NCI-H1930 (cell line): ENCODE results near the gene RNF225.
A peak's percentile ranks its signal among the peaks of the same experiment; 100 is the strongest.
"Not testable (repeated sequence)": the region's sequence is repeated elsewhere in the genome, so short reads cannot be mapped to it uniquely, and the experiment has no call there.

Experiments used
- DNase-seq, 2 experiments: peaks; one replicate each; lab custom pipeline; 2025; lab: John Stamatoyannopoulos, UW

Gene RNF225

GRCh38 chr19:58395220-58395978, at the start of gene RNF225:
Gene RNF225 (plus strand): TSS chr19:58395656. CDS start chr19:58396090, 434 bp downstream.
- DNase-seq, result no peak

- peak; percentile 76 to 81 for DNase-seq
Observed at GRCh38 chr19:58346961-58347929, 48.2 kb upstream of the RNF225 start.

DNA sequence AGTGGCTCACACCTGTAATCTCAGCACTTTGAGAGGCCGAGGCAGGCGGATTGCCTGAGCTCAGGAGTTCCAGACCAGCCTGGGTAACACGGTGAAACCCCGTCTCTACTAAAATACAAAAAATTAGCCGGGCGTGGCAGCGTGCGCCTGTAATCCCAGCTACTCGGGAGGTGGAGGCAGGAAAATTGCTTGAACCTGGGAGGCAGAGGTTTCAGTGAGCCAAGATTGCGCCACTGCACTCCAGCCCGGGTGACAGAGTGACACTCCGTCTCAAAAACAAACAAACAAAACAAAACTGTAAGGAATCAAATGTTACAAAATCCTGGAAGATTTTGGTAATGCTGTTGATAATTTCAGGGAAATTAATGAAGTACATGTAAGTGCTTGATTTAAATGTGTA, 47.4 kb upstream of the RNF225 start:
- DNase-seq, result not testable (repeated sequence)

- DNase-seq, result no peak
Observed at GRCh38 chr19:58349590-58349989, 45.9 kb upstream of the RNF225 start.

- DNase-seq, result no peak
Observed at GRCh38 chr19:58350001-58350861, 45.2 kb upstream of the RNF225 start.

- DNase-seq, result no peak
Observed at GRCh38 chr19:58350871-58351557, 44.4 kb upstream of the RNF225 start.

DNA sequence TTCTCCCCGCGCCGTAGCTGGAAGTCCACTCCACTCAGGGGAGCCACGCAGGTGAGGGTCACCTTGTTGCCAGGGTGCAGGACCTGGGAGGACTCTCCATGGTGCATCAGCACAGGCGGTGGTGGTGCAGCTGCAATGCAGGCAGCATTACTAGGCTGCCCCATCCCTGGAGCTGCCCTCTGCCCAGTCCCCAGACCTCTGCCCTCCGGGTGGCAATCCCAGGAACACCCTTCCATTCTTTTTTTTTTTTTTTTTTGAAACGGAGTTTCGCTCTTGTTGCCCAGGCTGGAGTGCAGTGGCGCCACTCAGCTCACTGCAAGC, 43.9 kb upstream of the RNF225 start:
- DNase-seq, result no peak

GRCh38 chr19:58351990-58352755, 43.3 kb upstream of the RNF225 start:
- no peak for DNase-seq

DNA sequence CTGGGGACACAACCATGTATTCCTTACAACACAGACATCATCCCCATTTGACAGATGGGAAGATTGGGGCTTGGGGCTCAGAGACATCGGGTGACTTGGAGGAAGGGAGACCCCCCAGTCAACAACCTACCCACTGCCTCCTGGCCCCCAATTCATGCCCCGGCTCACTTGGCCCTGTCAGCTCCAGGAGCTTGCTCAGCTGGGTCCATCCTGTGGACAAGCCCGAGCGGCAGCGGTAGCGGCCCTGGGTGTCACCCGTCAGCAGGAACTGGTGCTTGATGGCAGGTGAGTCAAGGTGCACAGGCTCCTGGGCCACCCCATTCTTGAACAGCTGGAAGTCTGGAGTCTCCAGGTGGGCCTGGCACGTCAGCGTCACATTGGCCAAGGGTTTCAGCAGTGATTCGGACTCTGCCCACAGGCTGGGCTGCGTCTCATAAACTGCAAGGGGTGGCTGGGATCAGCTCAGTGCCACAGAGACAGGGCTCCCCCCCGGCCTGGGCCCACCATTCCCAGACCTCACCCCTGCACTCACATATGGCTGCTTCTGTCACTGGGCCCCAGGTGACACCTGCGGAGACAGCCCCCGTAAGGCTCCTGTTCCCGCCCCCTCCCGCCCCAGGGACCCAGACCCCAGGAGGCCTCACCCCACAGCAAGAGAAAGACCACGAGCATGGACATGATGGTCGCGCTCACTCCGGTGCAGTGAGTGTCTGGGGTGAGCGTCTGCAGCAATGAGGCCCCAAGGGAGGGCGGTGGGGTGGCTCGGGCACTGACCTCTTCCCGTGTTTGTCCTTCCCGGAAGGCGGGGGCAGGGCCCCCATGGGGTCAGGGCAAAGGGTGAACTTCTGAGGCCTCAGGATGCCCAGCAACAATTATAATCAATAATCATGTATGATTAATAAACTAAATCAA, 42.4 kb upstream of the RNF225 start, which contains the start of gene A1BG:
Gene A1BG (minus strand): TSS at position 733 of the 912 bp plus-strand sequence. CDS start 55 bp downstream, at position 678.
- no peak for DNase-seq

DNA sequence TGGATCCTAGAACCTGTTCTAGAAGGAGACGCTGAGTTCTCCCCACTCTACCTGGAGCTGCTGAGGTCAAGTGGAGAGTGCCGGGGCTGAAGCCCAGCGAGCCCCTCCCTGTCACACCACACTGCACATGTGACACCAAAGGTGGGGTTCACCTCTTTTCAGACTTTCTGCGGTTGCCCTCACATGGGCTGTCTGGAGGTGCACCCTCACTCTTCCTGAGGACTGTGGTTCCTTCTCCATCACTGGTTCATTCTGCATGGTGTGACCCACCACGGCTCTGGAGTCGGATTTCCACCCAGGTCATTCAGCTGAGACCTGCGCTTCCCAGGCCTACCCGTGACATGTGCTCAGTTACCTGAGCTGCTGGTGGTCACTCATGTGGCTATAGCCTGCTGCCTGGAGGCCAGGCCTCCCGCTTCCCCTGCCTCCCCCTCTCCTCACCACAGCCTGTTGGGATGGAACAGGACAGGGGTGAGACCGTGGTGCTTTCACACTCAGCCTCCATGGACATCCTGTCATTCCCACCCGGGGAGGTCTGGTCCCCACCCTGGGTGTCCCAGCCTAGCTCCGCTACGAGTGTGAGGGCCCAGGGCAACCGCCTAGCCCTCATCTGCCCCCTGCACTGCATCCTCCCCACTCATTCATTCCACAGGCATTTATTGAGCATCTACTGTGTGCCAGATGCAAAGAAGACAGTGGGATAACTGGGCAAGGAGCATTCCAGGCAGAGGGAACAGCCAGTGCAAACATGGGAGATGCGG, 41.6 kb upstream of the RNF225 start:
- DNase-seq, result no peak

DNA sequence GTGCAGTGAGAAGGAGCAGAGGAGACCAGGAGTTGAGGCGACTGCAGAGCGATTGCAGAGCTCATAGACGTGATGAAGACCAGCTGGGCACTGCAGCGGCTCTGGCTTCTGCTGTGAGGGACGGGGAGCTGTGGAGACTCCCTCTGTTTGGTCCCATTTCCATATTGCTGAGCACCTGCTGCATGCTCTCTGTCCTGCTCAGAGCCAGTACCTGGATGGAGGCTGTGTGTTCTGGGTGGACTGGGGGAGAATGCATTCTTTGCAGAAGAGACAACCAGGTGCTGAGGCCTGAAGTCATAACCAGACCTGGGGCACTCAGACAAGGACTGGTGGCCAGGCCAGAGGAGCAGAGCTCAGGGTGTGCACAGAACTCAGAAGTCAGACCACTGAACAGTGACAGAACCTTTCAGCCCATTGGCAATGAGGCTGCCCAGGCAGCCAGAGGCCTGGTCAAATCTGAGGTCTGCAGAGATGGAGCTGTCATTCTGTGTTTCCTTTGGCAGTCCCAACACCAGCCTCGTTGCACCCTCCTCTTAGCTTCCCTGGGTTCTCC, 40.9 kb upstream of the RNF225 start:
- no peak for DNase-seq

GRCh38 chr19:58355215-58355796, 40.1 kb upstream of the RNF225 start:
- no peak for DNase-seq

GRCh38 chr19:58355908-58356765, 39.3 kb upstream of the RNF225 start:
- DNase-seq, result no peak

GRCh38 chr19:58356766-58357480, 38.5 kb upstream of the RNF225 start:
- no peak for DNase-seq

DNA sequence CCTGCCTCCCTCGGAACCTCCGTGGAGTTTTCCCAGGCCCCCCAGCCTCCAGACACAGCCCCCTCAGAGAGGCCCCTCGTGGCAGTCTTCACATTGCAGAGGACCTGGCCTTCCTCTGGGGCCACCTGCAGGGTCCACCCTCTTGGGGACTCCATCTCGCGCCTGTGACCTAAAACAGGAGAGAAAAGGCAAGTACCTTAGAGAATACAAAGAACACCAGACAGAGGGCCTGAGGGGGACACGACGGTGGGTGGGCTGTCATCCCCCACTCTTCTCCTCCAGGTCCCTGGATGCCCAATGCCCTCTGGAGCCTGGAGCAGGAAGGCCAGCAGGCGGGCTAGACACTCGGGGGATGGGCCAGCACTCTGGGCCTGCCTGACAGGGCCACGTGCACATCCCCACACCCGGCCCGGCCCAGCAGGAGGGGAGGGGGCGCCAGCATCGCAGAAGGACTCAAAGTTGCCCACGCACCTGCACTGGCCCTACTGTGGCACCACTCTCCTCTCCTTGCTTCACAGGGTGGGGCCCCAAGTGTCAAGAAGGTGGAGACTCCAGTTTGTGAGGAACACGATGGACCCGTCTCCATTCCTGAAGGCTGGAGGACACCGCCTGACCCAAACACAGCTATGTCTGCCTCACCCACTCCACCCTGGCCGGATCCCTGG, 37.8 kb upstream of the RNF225 start:
- DNase-seq, result no peak

DNA sequence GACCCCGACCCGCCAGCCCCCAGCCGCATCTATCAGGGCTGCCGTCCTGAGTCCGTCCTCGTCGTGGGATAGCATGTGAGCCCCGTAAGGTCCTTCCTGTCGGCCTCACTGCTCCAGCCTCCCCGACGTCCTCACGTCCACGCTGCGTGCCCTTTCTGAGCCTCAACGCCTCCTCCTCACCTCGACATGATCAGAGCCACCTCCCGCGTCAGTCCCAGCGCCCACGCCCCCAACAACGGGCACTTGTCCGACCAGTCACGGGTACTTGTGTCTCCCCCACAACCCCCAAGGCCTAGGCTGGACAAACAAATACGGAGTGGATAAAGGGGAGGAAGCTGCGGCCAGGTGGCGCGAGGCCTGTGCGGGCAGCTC, 33.6 kb upstream of the RNF225 start:
- DNase-seq, result peak; percentile 59 to 64
